ENCODE measurements around the gene FBL. TPM values are rescaled to one million over a fixed set of nuclear protein-coding genes. Genes with fewer than 3 reads are reported as not detected.

FBL gene
- total and polyA plus RNA-seq, 2 of the 13 experiments (the other 11 are each of a cell fraction or from before 2014, with no cell fraction given) = 153 to 468 TPM

GRCh38 chr19:39829702-39830275, 16.4 kb downstream of the FBL start:
- ChIA-PET POLR2A (no interaction called here), CTCF (ENCODE audit: low intra/inter-chr PET ratio, low total read pairs) (no interaction called here)
- 97% methylated on average over 10 of the region's 10 CpGs for WGBS (ENCODE audit: low lambda C conversion rate)
- Histone ChIP-seq H3K79me2 (ENCODE audit: insufficient read depth, low read length) (no peaks in the 10 kb centered on the region), H3K9ac (ENCODE audit: insufficient read depth, low read depth, low read length) (no peak overlapping the region), H3K4me1 (ENCODE audit: insufficient read depth, low read length) (peaks cover 5% of the 10 kb centered on the region), H3K27me3 (ENCODE audit: control insufficient read depth in 1 of 2, insufficient read depth in 2 of 2, low read length in 2 of 2) (no peaks in the 10 kb centered on the region), H3K4me3 (replicated peaks in 1 of 3; ENCODE audit: insufficient read depth in 1 of 3, low read depth in 2 of 3, low read length in 3 of 3) (no peak overlapping the region), H2AFZ (ENCODE audit: low read length) (no peak overlapping the region), H3K27ac (ENCODE audit: extremely low read length, insufficient read depth, low read length) (no peak overlapping the region), H4K20me1 (ENCODE audit: insufficient read depth, low read length) (no peaks in the 10 kb centered on the region), H3K9me3 (ENCODE audit: low read length) (no peaks in the 10 kb centered on the region), H3K36me3 (replicated peaks in 1 of 2; ENCODE audit: control insufficient read depth in 1 of 2, insufficient read depth in 2 of 2, low read length in 2 of 2) (peaks cover 22 to 46% of the 10 kb centered on the region in 2 experiments; a peak in 4 of 5 replicates), H3K4me2 (ENCODE audit: low read depth, low read length) (no peak overlapping the region)
- in situ Hi-C loops (cut with HindIII; ENCODE audit: extremely low pct_ligation_motif_present, low pct_unique_long_range_greater_than_20kb) = no loop called here
- TF ChIP-seq E2F5 (CRISPR knock-in tag; conservative IDR thresholded peaks at IDR 0.05) = no peak
- no peak for TF ChIP-seq BCL6 (CRISPR knock-in tag; IDR thresholded peaks at IDR 0.05)
- no peak for TF ChIP-seq ZFX (CRISPR knock-in tag; IDR thresholded peaks at IDR 0.05; ENCODE audit: low read depth)
- TF ChIP-seq ZNF549 (CRISPR knock-in tag; IDR thresholded peaks at IDR 0.05) = no peak
- no peak for TF ChIP-seq ZNF510 (CRISPR knock-in tag; IDR thresholded peaks at IDR 0.05; ENCODE audit: low read depth)
- TF ChIP-seq HNF4G (IDR thresholded peaks at IDR 0.05; ENCODE audit: borderline replicate concordance, low read depth, low read length) = no peak
- TF ChIP-seq HNF4G (CRISPR knock-in tag; IDR thresholded peaks at IDR 0.05; ENCODE audit: borderline replicate concordance, low read depth) = no peak
- no peak for TF ChIP-seq SALL1 (CRISPR knock-in tag; IDR thresholded peaks at IDR 0.05)
- no peak for TF ChIP-seq HDAC6 (IDR thresholded peaks at IDR 0.05; ENCODE audit: low read depth, low read length)
- TF ChIP-seq MYC (CRISPR knock-in tag; IDR thresholded peaks at IDR 0.05; ENCODE audit: borderline replicate concordance) = no peak
- no peak for TF ChIP-seq PHB2 (IDR thresholded peaks at IDR 0.05; ENCODE audit: partially characterized antibody)
- no peak for TF ChIP-seq ZNF790 (CRISPR knock-in tag; IDR thresholded peaks at IDR 0.05; ENCODE audit: borderline replicate concordance)
- no peak for TF ChIP-seq NR2C2 (CRISPR knock-in tag; IDR thresholded peaks at IDR 0.05; ENCODE audit: borderline replicate concordance)
- TF ChIP-seq TFE3 (CRISPR knock-in tag; IDR thresholded peaks at IDR 0.05) = no peak
- TF ChIP-seq USF2 (IDR thresholded peaks at IDR 0.05; ENCODE audit: low read depth, low read length) = no peak
- TF ChIP-seq USF2 (CRISPR knock-in tag; IDR thresholded peaks at IDR 0.05; ENCODE audit: borderline replicate concordance) = no peak
- DNase-seq (ENCODE audit: low spot score) = no peak
- BruUV-seq (replicated peaks) = no TSS peak
- ATAC-seq = no peak
- FAIRE-seq = no peak
- intact Hi-C loops (cut with micrococcal nuclease; ENCODE audit: unreplicated experiment) = no loop called here
